NB4 (cell line): Measurements from ENCODE around the gene SLC19A1.

ENCODE experiments used
- POLR2A ChIP-seq: IDR thresholded peaks from 2 replicates; pipeline ENCODE4 v1.6.1; 2011; ENCODE audit warnings: mild to moderate bottlenecking; ENCODE audit not compliant: insufficient read length; ENCODE audit errors: extremely low read depth
- TF ChIP-seq, protein P1 (sequence below): IDR thresholded peaks from one replicate; pipeline ENCODE4 v1.5.1; 2012; ENCODE audit warnings: low read depth, low read length

DNA sequence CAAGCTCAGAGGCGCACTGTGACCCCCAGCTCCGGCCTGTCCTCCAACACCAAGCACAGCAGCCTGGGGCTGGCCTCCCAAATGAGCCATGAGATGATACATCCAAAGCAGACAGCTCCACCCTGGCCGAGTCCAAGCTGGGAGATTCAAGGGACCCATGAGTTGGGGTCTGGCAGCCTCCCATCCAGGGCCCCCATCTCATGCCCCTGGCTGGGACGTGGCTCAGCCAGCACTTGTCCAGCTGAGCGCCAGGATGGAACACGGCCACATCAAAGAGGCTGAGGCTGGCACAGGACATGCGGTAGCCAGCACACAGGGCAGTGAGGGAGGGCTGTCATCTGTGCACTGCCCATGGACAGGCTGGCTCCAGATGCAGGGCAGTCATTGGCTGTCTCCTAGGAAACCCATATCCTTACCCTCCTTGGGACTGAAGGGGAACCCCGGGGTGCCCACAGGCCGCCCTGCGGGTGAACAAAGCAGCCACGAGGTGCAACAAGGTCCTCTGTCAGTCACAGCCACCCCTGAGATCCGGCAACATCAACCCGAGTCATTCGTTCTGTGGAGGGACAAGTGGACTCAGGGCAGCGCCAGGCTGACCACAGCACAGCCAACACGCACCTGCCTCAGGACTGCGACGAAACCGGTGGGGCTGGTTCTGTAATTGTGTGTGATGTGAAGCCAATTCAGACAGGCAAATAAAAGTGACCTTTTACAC is 29.1 kb downstream of the SLC19A1 start:
- TF ChIP-seq, protein P1, sequence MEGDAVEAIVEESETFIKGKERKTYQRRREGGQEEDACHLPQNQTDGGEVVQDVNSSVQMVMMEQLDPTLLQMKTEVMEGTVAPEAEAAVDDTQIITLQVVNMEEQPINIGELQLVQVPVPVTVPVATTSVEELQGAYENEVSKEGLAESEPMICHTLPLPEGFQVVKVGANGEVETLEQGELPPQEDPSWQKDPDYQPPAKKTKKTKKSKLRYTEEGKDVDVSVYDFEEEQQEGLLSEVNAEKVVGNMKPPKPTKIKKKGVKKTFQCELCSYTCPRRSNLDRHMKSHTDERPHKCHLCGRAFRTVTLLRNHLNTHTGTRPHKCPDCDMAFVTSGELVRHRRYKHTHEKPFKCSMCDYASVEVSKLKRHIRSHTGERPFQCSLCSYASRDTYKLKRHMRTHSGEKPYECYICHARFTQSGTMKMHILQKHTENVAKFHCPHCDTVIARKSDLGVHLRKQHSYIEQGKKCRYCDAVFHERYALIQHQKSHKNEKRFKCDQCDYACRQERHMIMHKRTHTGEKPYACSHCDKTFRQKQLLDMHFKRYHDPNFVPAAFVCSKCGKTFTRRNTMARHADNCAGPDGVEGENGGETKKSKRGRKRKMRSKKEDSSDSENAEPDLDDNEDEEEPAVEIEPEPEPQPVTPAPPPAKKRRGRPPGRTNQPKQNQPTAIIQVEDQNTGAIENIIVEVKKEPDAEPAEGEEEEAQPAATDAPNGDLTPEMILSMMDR, result no peak
- TF ChIP-seq POLR2A, result no peak
